NK-92 (cell line): ENCODE measurements around the gene SGCB.
"Not testable (repeated sequence)": the region's sequence is repeated elsewhere in the genome, so short reads cannot be mapped to it uniquely, and the experiment has no call there.

ENCODE experiments used
- DNase-seq: peaks from one replicate; lab custom pipeline; 2025; ENCODE audit not compliant: unreplicated experiment; lab: John Stamatoyannopoulos, UW

SGCB gene, protein sequence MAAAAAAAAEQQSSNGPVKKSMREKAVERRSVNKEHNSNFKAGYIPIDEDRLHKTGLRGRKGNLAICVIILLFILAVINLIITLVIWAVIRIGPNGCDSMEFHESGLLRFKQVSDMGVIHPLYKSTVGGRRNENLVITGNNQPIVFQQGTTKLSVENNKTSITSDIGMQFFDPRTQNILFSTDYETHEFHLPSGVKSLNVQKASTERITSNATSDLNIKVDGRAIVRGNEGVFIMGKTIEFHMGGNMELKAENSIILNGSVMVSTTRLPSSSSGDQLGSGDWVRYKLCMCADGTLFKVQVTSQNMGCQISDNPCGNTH

DNA sequence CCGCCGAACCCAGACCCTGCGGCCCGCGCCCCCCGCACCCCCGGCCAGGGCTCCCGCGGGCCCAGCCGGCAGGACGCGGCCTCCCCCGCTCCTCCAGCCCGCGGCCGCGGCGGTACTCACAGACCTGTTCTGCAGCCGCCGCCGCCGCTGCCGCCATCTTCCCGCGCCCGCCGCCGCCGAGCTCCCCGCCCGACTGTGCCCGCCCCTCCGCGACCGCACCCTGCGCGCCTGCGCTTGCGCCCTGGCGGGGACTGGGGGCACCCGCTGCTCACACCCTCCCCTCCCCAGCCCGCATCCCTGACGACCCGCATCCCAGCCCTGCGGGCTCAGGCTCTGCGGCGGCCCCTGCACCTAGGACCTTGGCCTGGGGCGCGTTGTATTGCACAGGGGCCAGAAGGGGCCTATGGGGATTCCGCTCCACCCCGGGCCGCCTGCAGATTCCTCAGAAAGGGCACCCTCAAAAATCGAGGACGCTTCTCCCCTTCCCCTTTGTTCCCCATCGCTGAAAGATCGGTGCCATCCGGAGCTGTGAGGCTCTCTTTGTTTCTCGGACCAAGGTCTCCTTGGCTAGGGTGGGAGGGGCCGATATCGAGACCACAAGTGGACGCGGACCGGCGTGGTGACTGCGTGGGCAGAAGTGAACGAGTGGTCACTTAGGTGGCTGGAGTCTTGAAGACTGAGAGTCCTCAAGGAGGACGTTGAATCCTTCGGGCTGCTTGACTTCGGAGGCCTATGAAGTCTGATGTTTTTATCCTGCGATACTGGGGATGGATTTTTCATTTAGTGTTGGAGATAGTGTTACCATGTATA, at the start of gene SGCB:
Gene SGCB, minus strand, starts transcription at position 197 of the 810 bp plus-strand sequence. Its CDS starts 40 bp downstream, at position 157.
- DNase-seq, result no peak

DNA sequence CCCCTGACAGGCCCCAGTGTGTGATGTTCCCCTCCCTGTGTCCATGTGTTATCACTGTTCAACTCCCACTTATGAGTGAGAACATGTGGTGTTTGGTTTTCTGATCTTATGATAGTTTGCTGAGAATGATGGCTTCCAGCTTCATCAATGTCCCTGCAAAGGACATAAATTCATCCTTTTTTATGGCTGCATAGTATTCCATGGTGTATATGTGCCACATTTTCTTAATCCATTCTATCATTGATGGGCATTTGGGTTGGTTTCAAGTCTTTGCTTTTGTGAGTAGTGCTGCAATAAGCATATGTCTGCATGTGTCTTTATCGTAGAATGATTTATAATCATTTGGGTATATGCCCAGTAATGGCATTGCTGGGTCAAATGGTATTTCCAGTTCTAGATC, 48.3 kb upstream of the SGCB start:
- not testable (repeated sequence) for DNase-seq

DNA sequence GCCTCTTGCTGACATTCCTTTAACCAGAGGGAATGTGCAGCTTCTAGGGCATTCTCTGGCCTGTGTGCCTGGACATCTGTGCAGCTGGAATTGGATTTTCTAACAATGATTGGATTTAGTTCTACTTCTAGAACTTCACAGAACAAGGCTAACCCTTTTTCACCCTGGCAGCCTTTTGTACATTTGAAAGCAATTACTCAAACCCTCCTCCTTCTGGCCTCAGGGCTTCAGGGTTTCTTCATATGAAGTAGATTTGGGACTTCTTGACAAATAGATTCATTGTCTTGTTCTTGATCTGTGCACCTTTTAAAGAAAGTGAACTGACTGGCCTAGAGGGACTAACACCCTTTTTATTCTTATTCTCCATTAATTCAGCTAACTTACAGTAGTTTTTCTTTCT, 43.1 kb upstream of the SGCB start:
- no peak for DNase-seq

DNA sequence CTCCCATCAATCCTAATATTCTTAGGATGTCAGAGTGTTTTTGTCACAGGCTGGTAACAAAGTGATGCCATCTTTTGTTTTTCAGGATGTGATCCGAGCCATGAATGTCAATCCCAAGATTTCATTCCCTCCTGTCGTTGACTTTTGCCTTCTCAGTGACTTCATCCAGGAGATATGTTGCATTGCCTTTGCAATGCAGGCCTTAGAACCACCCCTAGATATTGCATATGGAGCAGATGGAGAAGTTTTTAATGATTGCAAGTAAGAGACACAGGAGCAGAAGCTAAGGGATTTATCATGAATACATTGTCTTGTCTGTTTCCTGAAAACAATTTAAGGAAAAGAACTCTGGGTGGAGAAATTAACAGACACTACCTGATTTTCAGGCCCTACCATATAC, 41.6 kb upstream of the SGCB start:
- DNase-seq, result no peak

DNA sequence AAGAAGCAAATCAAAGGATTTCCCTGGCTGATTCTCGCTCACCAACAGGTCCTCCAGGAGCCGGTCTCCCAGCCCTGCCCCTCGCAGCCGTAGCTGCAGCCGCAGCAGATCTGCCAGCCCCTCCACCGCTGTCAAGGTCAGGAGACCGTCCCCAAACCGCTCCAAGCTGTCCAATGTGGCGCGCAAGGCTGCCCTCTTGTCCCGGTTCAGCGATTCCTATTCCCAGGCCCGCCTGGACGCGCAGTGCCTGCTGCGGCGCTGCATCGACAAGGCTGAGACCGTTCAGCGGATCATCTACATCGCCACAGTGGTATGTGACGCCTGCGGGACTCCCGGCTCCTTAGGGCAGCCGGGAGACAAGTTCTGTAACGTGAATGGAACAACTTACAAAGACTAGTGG, 38.6 kb upstream of the SGCB start:
- DNase-seq, result no peak

DNA sequence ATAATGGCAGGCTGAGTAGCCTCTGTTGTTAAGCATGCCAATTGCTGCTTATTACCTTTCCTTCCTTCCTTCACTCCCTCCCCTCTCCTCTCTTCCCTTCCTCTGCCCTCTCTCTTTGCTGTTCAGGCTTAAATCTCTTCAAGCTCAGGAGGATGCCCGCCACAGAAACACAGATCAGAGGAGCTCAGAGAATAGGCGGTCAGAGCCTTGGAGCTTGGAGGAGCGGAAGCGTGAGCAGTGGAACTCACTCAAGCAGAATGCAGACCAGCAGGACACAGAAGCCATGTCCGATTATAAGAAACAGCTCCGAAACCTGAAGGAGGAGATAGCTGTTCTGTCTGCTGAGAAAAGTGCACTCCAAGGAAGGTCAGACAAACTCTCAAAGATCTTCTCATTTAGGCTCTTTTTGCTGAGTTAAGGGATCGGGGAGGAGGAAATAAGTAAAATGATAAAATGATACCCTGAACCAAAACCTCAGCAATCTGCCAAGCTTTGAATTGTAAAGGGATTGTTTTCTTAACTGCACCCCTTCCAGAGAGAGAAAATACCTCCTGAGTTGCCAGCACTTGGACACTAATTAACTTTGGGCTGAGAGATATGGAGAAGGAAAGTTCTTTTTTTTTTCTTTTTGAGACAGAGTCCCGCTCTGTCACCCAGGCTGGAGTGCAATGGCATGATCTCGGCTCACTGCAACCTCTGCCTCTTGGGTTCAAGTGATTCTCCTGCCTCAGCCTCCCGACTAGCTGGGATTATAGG, 33.9 kb upstream of the SGCB start:
- DNase-seq, result no peak

DNA sequence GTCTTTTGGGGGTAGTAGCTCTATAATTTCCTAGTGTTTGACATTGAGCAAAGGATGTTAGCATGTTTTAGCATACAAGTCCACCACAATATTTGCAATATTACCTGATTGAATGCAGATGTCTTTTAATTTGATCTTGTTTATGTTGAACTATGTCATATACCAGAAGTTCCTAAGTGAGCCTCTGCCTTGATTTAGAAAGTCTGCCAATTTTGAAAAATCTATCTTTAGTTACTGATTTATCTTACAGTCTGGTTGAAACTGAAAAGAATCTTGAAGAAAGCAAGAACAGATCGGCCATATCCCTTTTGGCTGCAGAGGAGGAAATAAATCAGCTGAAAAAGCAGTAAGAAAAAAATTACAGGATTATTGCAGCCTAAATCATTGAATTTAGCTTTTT, 31.5 kb upstream of the SGCB start:
- no peak for DNase-seq

DNA sequence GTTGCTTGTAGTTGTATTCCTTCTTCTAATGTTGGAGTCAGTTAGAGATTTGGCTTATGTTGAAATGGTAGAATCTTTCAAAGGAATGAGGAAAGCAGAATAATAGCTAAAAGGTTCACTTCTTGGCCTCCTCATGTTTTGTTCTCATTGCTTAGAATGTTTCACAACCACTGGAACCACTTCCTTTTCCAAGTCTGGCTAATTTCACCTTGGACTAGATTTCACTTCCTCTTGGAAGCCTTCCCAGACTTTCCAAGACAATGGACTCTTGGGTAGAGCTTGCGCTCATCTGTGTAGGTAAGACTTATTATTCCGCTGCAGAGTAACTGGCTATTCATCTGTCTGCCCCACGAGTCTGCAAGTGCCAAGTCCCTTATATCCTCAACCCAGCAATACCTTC, 21.3 kb upstream of the SGCB start:
- DNase-seq, result no peak

DNA sequence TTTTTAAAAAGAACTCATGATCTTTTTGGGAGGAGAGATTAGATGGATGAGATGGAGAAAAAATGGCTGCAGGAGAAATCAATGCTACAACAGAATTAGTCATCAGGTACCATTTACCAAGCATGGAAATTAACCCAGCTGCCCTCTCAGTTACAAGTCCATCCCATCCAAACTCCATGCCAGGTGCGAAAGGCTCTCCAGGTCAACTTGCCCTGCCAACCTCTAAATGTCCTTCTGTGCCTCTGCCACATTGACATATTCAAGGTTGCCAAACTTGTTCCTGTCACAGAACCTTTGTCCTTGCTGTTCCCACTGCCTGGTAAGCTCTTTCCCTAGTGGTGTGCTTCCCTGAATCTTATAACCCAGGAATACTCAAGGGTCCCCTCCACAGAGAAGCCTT, 20.2 kb upstream of the SGCB start:
- DNase-seq, result no peak

DNA sequence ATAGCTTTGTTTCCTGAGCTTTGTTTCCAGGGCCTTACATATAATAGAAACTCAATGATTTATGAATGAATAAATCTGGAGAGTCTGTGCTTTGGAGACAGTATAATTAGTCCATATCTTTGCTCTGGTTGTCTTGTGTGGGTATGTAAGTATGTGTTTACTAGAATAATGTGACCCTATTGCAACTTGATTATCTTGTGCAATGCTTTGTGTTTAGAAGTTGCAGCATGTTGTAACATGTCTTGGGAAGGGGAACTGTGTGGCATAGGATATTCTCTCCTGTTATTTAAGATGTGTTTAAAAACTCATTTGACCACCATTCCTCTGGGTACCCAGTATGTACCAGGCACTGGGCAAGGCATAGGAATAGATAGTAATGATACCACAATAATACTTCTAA, 19.1 kb upstream of the SGCB start:
- DNase-seq, result no peak

DNA sequence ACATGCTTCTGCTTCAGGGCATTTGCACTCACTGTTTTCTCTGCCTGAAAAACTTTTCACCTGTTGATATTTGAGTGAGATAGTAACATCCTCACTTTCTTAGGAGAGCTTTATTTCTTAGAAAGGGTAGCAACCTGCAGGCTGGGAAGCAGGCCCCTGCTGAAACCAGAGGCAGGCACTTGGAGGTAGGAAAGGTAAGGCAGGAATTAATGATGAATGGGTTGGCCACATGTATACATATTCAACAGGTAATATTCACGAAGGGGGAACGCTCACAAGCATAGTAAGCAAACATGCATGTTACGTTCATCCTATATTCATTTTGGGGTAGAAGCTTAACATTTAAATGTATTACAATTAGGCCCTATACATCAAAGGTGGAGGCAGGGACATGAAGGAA, 16.2 kb upstream of the SGCB start:
- no peak for DNase-seq

DNA sequence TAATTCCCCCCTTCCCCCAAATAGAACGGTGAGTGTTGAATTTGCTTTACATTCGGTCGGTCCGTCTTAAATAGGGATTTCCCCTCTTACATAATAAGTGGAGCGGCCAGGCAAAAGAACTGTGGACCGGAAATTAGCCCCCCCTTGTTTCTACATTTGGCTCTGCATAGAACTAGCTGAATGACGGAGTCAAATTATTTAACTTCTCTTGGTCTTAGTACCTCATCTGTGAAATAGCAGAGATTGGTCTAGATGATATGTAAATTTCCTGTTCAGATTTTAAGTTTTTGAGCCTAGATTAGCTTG, 14.3 kb upstream of the SGCB start:
- no peak for DNase-seq

DNA sequence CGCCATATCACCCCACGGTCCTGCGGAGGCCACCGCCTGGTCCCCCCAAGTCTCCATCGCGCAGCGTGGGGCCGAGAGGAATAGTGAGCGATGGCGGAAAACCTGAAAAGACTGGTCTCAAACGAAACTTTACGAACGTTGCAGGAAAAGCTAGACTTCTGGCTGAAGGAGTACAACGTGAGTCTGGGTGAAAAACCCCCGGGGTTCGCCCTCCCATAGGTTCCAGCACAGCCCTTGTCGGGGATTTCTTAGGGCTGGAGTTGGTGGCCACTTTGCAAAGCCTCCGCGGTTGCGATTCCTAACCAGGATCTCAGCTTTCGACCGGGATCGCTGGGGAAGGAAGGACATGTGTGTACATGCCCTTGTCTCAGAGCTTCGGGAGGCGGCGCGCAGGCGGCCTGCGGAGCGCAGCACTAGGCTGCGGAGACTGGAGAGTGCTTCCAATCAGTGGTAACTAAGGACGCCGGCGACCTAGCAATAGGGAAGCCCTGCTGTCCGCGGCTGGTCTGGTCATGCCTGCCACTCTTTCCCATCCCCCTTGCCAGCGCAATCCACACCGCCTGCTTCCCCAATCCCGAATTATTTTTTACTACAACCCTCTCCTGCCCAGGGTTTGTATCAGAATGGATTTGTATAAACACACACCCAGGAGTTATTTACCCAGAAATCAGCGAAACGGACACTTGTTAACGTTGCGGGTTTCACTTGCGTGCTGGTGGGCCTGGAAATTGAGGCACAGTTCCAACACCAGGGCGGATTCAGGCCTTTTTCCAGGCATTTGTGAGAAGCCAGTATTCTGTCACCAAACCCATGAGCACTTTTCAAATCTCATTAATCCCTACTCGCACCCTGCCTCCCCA, 13.7 kb upstream of the SGCB start:
- no peak for DNase-seq

DNA sequence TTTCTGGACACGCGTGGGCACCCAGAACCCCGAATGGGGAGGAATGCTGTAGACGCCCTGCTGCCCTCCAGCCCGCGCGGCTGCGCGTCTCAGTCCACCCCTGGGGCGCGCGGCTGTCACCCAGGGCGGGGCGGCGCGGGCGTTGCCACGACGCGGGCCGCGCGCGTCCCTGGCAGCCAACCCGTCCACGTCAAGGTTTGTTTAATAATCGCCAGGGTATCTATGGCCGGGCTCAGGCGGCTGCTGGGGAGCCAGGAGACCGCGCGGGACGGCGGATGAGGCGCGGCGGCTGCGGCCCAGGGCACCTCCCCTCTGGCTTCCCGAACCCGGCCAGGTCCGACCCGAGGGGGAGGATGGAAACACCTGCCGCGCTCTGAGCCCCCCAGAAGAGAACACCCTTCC, 13.1 kb upstream of the SGCB start, which contains the start of gene SPATA18:
Gene SPATA18, plus strand, starts transcription at position 92 of the 402 bp plus-strand sequence. CDS start 401 bp downstream, outside the sequence.
- DNase-seq, result no peak

DNA sequence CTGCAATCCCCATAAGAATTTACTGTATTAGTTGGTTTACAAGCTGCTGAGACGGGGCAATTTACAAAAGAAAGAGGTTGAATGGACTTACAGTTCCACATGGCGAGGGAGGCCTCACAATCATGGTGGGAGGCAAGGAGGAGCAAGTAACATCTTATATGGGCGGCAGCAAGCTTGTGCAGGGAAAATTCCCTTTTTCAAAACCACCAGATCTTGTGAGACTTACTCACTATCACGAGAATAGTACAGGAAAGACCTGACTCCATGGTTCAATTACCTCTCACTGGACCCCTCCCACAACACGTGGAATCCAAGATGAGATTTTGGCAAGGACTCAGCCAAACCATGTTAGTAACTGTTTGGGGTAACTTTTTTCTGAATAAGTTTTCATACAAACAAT, 11.2 kb upstream of the SGCB start:
- DNase-seq, result no peak

DNA sequence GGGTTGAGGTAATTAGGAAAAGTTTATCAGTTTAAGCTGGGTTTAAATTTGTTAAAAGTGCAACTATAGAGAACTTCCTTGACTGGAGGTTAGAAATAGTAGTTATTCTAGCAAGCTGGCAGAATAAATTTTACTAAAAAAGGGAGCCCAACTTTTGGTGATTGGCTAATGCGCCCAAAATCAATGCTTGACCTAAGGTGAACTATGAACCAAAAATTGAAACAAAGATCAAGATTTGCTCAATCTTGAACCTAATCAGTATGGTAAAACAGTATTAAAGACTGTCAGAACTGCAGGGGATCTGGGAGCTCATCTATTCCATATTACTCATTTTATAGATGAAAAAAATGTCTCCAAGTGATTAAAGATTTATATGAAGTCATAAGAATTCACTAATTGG, 6.9 kb upstream of the SGCB start:
- no peak for DNase-seq

DNA sequence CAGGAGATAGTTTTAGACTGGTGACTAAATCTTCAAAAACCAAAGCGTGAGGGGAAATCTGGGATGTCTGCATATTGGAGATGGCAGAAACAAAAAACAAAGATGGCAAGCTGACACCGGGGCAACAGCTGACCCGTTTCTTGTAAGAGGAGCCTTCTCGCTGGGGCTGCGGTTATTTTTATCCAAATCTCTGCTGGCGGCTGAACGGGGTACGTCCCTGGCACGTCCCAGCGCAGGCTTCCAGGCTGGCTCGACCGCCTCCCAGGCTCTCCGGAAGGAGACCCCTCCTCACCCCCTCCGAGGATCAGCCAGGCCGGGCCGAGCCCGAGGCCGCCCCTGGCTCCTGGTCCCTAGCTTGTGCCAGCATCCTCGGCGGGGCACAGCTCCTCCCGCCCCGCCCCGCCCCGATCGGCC, 403 bp downstream of the SGCB start:
- no peak for DNase-seq

DNA sequence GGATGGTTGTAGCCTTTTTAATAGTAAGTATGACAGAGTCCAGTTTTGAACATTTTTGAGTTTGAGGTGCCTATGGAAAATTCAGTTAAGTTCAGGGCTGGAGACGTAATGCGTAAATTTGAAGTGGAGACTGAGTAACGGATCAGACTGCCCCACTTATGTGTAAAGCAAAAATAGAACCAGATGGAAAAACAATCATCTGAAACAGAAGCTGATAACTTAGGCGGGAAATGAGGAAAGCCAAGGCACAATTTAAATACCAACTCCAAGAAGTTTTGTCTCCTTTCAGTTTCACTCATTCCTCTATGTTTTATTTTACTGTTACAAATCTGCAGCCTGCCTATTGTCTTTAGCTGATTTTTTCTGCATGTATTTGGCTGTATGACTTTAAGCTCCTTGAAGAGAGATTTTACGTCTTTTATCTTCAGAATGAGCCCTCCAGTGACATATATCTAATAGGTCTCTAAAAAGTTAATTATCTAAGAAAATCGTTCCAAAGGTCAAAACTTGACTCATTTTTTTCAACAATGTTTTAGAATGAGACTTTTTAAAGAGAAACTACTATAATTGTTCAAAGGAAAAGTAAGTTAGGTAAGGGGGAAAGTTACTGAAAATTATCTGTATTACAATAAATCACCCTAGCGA, 1.1 kb downstream of the SGCB start:
- no peak for DNase-seq

DNA sequence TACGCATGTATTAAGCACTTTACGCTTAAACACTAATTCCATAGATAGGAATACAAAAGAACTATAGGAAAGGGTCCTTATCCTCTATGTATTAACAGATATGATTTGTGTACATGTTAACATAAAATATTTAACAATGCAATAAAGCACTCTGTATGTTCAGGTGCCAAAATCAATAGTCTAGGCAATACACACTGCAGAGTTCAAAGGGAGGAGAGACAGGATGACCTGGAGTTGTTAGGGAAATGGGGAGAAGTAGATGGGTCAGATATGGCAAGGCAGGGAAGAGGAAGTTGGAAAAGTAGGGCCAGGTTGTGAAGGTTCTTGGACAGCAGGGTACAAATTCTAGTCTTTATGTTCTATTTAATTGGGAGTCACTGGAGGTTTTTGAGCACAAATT, 2.9 kb downstream of the SGCB start:
- DNase-seq, result no peak

DNA sequence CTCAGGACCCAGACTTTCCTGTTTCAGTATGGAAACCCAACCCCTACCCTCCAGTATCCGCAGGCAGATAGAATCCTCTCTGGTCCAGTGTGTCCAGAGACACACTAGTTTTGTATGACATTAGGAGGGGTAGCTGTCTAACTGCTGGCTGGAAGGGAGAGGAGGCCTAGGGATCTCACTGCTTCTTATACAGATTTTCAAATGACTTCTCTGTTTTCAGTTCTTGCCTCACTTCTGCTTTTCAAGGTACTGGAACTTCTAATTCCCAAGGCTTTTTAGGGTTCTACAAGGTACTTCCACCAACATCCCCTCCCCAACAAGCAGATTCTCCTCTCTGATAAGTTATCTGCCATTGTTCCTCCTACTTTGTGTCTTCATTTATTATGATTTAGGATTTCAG, 6.1 kb downstream of the SGCB start:
- DNase-seq, result no peak
